HepG2 (cell line): ENCODE data around the gene IFNE. TPM values are rescaled to one million over a fixed set of nuclear protein-coding genes. Genes with fewer than 3 reads are reported as not detected.

Experiments used
- ATAC-seq: fragments of 200-7000 bp; cut with Tn5 transposase; 3 replicates; pipeline ENCODE4 v1.9.1; 2020; ENCODE audit warnings: mild to moderate bottlenecking, moderate library complexity
- BruUV-seq: library from RNA; stranded (reverse); fragments of 400-500 nt; replicated peaks from 2 replicates; lab custom pipeline; 2021; lab: Mats Ljungman, UMichigan
- CTCF ChIA-PET: fragments of 300-600 bp; formaldehyde crosslinking; extraction: SDS; loops from one replicate; lab custom pipeline; 2021; ENCODE audit warnings: low total read pairs, inconsistent platforms, low intra/inter-chr PET ratio; lab: Yijun Ruan, JAX
- POLR2A ChIA-PET: fragments of 350-600 bp; sonication (Branson Sonifier 250); formaldehyde crosslinking; loops from one replicate; lab custom pipeline; 2020; ENCODE audit warnings: antibody characterized with exemption, inconsistent platforms; lab: Yijun Ruan, JAX
- DNase-seq: peaks from one replicate; pipeline ENCODE4 v3.0.0-alpha.2; 2015; ENCODE audit warnings: low spot score
- FAIRE-seq: peaks from 3 replicates; lab custom pipeline; 2011; peaks lifted over from hg19 to GRCh38; lab: Jason Lieb, UNC
- H2AFZ ChIP-seq: one replicate; pipeline ENCODE4 v1.6.1; 2011; ENCODE audit warnings: low read length, inconsistent platforms
- H3K27ac ChIP-seq: fragments of 300-600 bp; 3 replicates; pipeline ENCODE4 v1.8.0; 2011; ENCODE audit warnings: mixed run types, mild to moderate bottlenecking, mixed read lengths, low read length, inconsistent platforms; ENCODE audit not compliant: insufficient read depth; ENCODE audit errors: extremely low read length
- H3K27me3 ChIP-seq, 2 experiments: fragments of 200-600 bp in 1 of 2; 2 replicates in 1 of 2; 3 replicates in 1 of 2; pipeline versions ENCODE4 v1.6.0 to v1.8.0; 2011; ENCODE audit warnings: low read length in 2 of 2, mild to moderate bottlenecking in 2 of 2, moderate library complexity in 2 of 2, inconsistent platforms in 1 of 2; ENCODE audit not compliant: insufficient read depth in 2 of 2, control insufficient read depth in 1 of 2
- H3K36me3 ChIP-seq, 2 experiments: fragments of 200-600 bp in 1 of 2; replicated peaks in 1 of 2; 2 replicates in 1 of 2; 3 replicates in 1 of 2; pipeline versions ENCODE4 v1.5.1 to v1.8.0; 2011; ENCODE audit warnings: low read length in 2 of 2, inconsistent platforms in 1 of 2; ENCODE audit not compliant: insufficient read depth in 2 of 2, control insufficient read depth in 1 of 2
- H3K4me1 ChIP-seq: 2 replicates; pipeline ENCODE4 v1.5.1; 2012; ENCODE audit warnings: low read length, inconsistent platforms; ENCODE audit not compliant: insufficient read depth
- H3K4me2 ChIP-seq: 2 replicates; pipeline ENCODE4 v1.6.0; 2011; ENCODE audit warnings: low read depth, low read length, inconsistent platforms
- H3K4me3 ChIP-seq, 3 experiments: fragments of 200-600 bp in 1 of 3; sonication (generic), shearing (Covaris generic) in 1 of 3; replicated peaks in 1 of 3; 2 replicates each; pipeline ENCODE4 v1.5.1; 2011 to 2016; ENCODE audit warnings: low read length in 3 of 3, inconsistent platforms in 2 of 3, low read depth in 2 of 3, mild to moderate bottlenecking in 2 of 3, control low read depth in 1 of 3, mixed read lengths in 1 of 3; ENCODE audit not compliant: insufficient read depth in 1 of 3
- H3K79me2 ChIP-seq: one replicate; pipeline ENCODE4 v1.6.1; 2011; ENCODE audit warnings: low read length, inconsistent platforms; ENCODE audit not compliant: insufficient read depth
- H3K9ac ChIP-seq: 2 replicates; pipeline ENCODE4 v1.6.0; 2011; ENCODE audit warnings: mild to moderate bottlenecking, low read depth, low read length, inconsistent platforms; ENCODE audit not compliant: insufficient read depth
- H3K9me3 ChIP-seq: 2 replicates; pipeline ENCODE4 v1.5.1; 2012; ENCODE audit warnings: mild to moderate bottlenecking, low read length
- H4K20me1 ChIP-seq: 2 replicates; pipeline ENCODE4 v1.6.0; 2011; ENCODE audit warnings: inconsistent platforms, mild to moderate bottlenecking, low read length, moderate library complexity; ENCODE audit not compliant: insufficient read depth
- GZF1 ChIP-seq: sonication (generic); formaldehyde crosslinking; IDR thresholded peaks from 2 replicates; pipeline ENCODE4 v1.5.1; 2020; ENCODE audit warnings: mild to moderate bottlenecking, missing genetic modification reagents
- TBL1XR1 ChIP-seq: fragments of 150-350 bp; IDR thresholded peaks from 2 replicates; pipeline ENCODE4 v1.6.1; 2014; ENCODE audit warnings: borderline replicate concordance, low read length; ENCODE audit not compliant: partially characterized antibody
- ZNF7 ChIP-seq: IDR thresholded peaks from 2 replicates; pipeline ENCODE4 v1.6.1; 2016; ENCODE audit warnings: missing biosample characterization, missing genetic modification reagents
- WGBS: methylation state at CpG from one replicate; pipeline ENCODE4 v1.1.6; 2017; ENCODE audit warnings: low lambda C conversion rate; 5-methylcytosine and 5-hydroxymethylcytosine counted together
- in situ Hi-C: cut with HindIII; loops from 2 replicates; pipeline ENCODE4 v1.10.0; 2017; ENCODE audit warnings: low pct_unique_long_range_greater_than_20kb; ENCODE audit not compliant: extremely low pct_ligation_motif_present
- intact Hi-C: fragments of 100-400 bp; cut with micrococcal nuclease; formaldehyde crosslinking; loops from one replicate; pipeline ENCODE4 v1.10.0; 2022; ENCODE audit not compliant: unreplicated experiment
- polyA plus RNA-seq, 8 experiments: library from polyadenylated mRNA; depleted of rRNA in 3 of 8; stranded (reverse) in 7 of 8; unstranded in 1 of 8; fragments of >200 nt; fragmentation: Illumina TruSeq in 4 of 8; extraction: Trizol in 4 of 8; gene quantifications; 2 replicates each; pipeline versions ENCODE4 v1.2.1 to v1.2.3, GENCODE V29; 2011 to 2016; ENCODE audit warnings: low read depth in 4 of 8, missing spikeins in 1 of 8, mixed read lengths in 1 of 8; ENCODE audit not compliant: insufficient read depth in 1 of 8
- total RNA-seq, 5 experiments: library from RNA; depleted of rRNA; stranded (reverse); fragments of >200 nt; fragmentation: Illumina TruSeq; extraction: Trizol; gene quantifications; 2 replicates each; pipeline ENCODE4 v1.2.3, GENCODE V29; 2016; ENCODE audit warnings: low read depth in 1 of 5
- TF ChIP-seq, protein P1 (sequence below): sonication (generic); formaldehyde crosslinking; IDR thresholded peaks from 2 replicates; pipeline ENCODE4 v1.5.0; 2020; ENCODE audit warnings: mild to moderate bottlenecking, missing genetic modification reagents, moderate library complexity

IFNE gene
- total and polyA plus RNA-seq, 2 of the 13 experiments (the other 11 are each of a cell fraction or from before 2014, with no cell fraction given): not detected

DNA sequence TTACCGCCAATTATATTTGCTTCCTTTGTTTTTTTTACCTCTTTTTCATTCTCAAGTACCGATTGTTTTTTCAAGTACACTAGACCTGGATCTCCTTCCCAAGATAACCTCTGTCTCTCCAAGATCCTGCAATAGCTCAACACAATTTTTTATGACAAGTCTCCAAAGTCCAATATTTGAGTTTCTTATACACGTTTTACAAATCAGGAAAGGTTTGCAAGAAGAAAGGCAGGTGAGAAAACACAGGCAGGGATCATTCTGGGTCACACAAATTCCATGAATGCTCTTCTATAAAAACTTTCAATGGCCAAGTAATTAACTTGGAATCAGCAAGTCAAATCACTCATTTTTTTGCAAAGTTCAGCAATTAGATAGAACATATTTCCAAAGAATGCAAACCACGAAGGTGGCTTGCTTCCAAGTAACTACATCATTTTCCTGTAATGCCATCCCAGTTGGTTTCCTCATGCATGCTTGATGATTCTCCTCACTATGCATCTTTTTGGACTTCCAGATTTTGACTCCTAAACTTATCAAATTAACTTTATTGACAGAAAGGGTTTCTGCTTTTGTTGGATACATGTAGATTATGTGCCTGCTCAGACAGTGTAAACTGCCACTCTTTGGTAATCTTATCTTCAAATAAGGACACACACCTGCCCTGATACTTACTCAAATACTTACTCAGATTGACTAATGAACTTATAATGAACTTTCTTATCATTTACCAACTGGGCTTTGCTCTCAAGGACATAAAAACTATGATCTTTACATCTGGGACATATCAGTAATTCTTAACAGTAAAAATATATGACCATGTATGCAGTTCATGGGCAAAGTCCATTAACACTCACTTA is 24.7 kb upstream of the IFNE start:
- no TSS peak for BruUV-seq
- FAIRE-seq (no peak), ATAC-seq (no peak), DNase-seq (no peak)
- H3K27me3 ChIP-seq: no peaks in the 10 kb centered on the region
- WGBS: 2% methylated on average over 4 of the region's 4 CpGs
- no peak overlapping the region for H3K4me3 ChIP-seq
- TF ChIP-seq, protein P1, sequence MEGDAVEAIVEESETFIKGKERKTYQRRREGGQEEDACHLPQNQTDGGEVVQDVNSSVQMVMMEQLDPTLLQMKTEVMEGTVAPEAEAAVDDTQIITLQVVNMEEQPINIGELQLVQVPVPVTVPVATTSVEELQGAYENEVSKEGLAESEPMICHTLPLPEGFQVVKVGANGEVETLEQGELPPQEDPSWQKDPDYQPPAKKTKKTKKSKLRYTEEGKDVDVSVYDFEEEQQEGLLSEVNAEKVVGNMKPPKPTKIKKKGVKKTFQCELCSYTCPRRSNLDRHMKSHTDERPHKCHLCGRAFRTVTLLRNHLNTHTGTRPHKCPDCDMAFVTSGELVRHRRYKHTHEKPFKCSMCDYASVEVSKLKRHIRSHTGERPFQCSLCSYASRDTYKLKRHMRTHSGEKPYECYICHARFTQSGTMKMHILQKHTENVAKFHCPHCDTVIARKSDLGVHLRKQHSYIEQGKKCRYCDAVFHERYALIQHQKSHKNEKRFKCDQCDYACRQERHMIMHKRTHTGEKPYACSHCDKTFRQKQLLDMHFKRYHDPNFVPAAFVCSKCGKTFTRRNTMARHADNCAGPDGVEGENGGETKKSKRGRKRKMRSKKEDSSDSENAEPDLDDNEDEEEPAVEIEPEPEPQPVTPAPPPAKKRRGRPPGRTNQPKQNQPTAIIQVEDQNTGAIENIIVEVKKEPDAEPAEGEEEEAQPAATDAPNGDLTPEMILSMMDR (CRISPR knock-in tag): no peak
- no peak for TF ChIP-seq ZNF7 (CRISPR knock-in tag)
- TF ChIP-seq GZF1 (CRISPR knock-in tag): no peak
- TF ChIP-seq TBL1XR1: no peak
- H3K79me2 ChIP-seq: no peaks in the 10 kb centered on the region
- intact Hi-C loops: no loop called here
- H3K9me3 ChIP-seq: no peaks in the 10 kb centered on the region
- POLR2A ChIA-PET: no interaction called here
- H2AFZ ChIP-seq: no peak overlapping the region
- in situ Hi-C loops: no loop called here
- no peaks in the 10 kb centered on the region for H3K36me3 ChIP-seq
- H3K9ac ChIP-seq: no peak overlapping the region
- H3K4me2 ChIP-seq: no peak overlapping the region
- CTCF ChIA-PET: no interaction called here
- H3K4me1 ChIP-seq: no peaks in the 10 kb centered on the region
- no peaks in the 10 kb centered on the region for H4K20me1 ChIP-seq
- H3K27ac ChIP-seq: no peak overlapping the region
